Measurements from ENCODE around the gene CCDC78.
"Not testable (repeated sequence)": the region's sequence is repeated elsewhere in the genome, so short reads cannot be mapped to it uniquely, and the experiment has no call there.

Gene CCDC78

GRCh38 chr16:760545-761343 is 34.5 kb upstream of the CCDC78 start, which contains the start of gene MSLN:
MSLN (plus strand) TSS chr16:760734; CDS start chr16:762681, 1,947 bp downstream.
- FAIRE-seq, result no peak

- no peak for FAIRE-seq
Observed at GRCh38 chr16:760065-760464, 33.8 kb upstream of the CCDC78 start.

- FAIRE-seq, result no peak
Observed at GRCh38 chr16:759110-759910, 33.1 kb upstream of the CCDC78 start.

- no peak for FAIRE-seq
Observed at GRCh38 chr16:756428-756827, 30.2 kb upstream of the CCDC78 start.

GRCh38 chr16:754656-755055 is 28.4 kb upstream of the CCDC78 start:
- no peak for FAIRE-seq

GRCh38 chr16:754121-754607 is 27.9 kb upstream of the CCDC78 start:
- FAIRE-seq, result not testable (repeated sequence)

GRCh38 chr16:752007-752312 is 25.7 kb upstream of the CCDC78 start:
- no peak for FAIRE-seq

GRCh38 chr16:751152-752006 is 25.1 kb upstream of the CCDC78 start:
- FAIRE-seq, result no peak

GRCh38 chr16:750485-750884 is 24.2 kb upstream of the CCDC78 start:
- no peak for FAIRE-seq

- FAIRE-seq, result no peak
Observed at GRCh38 chr16:749010-749409, 22.8 kb upstream of the CCDC78 start.

GRCh38 chr16:747978-748746 is 21.9 kb upstream of the CCDC78 start:
- no peak for FAIRE-seq

- no peak for FAIRE-seq
Observed at GRCh38 chr16:746637-747036, 20.4 kb upstream of the CCDC78 start.

GRCh38 chr16:745739-746138 is 19.5 kb upstream of the CCDC78 start:
- no peak for FAIRE-seq

- FAIRE-seq, result no peak
Observed at GRCh38 chr16:743794-744500, 17.7 kb upstream of the CCDC78 start.

GRCh38 chr16:742894-743293 is 16.7 kb upstream of the CCDC78 start:
- FAIRE-seq, result not testable (repeated sequence)

- no peak for FAIRE-seq
Observed at GRCh38 chr16:741986-742629, 15.9 kb upstream of the CCDC78 start.

GRCh38 chr16:740764-741505 is 14.7 kb upstream of the CCDC78 start, which contains the start of gene CIAO3:
CIAO3 (minus strand) TSS chr16:740997; CDS start chr16:740985, 12 bp downstream.
- no peak for FAIRE-seq

- FAIRE-seq, result no peak
Observed at GRCh38 chr16:740459-740763, 14.2 kb upstream of the CCDC78 start.

- no peak for FAIRE-seq
Observed at GRCh38 chr16:739560-740458, 13.6 kb upstream of the CCDC78 start.
